HepG2 (cell line): ENCODE data around the gene OXLD1. TPM values are rescaled to one million over a fixed set of nuclear protein-coding genes. Genes with fewer than 3 reads are reported as not detected.

Experiments used
- ATF2 ChIP-seq: sonication (generic); formaldehyde crosslinking; IDR thresholded peaks from 2 replicates; pipeline ENCODE4 v1.4.0; 2020; ENCODE audit warnings: missing genetic modification reagents
- CC2D1A ChIP-seq: sonication (generic); formaldehyde crosslinking; IDR thresholded peaks from 2 replicates; pipeline ENCODE4 v1.8.1; 2023; ENCODE audit warnings: mild to moderate bottlenecking, missing genetic modification reagents
- ELF3 ChIP-seq: IDR thresholded peaks from 2 replicates; pipeline ENCODE4 v1.6.1; 2016; ENCODE audit warnings: missing genetic modification reagents, missing compliant biosample characterization
- HES4 ChIP-seq: sonication (generic); formaldehyde crosslinking; IDR thresholded peaks from 2 replicates; pipeline ENCODE4 v1.9.0; 2021; ENCODE audit warnings: mild to moderate bottlenecking, missing genetic modification reagents, borderline replicate concordance
- HIVEP1 ChIP-seq: sonication (generic); formaldehyde crosslinking; IDR thresholded peaks from 2 replicates; pipeline ENCODE4 v1.4.0; 2020; ENCODE audit warnings: mild to moderate bottlenecking, missing genetic modification reagents
- IKZF1 ChIP-seq: fragments of 450-650 bp; IDR thresholded peaks from 2 replicates; pipeline ENCODE4 v1.7.1; 2016
- IKZF5 ChIP-seq: IDR thresholded peaks from 2 replicates; pipeline ENCODE4 v1.6.1; 2018; ENCODE audit warnings: missing genetic modification reagents, mild to moderate bottlenecking, missing compliant biosample characterization
- KLF6 ChIP-seq: IDR thresholded peaks from 2 replicates; pipeline ENCODE4 v1.8.0; 2016; ENCODE audit warnings: missing biosample characterization, missing genetic modification reagents
- MAF1 ChIP-seq: sonication (generic); formaldehyde crosslinking; IDR thresholded peaks from 2 replicates; pipeline ENCODE4 v1.5.0; 2020; ENCODE audit warnings: missing genetic modification reagents, borderline replicate concordance
- MAX ChIP-seq: IDR thresholded peaks from 2 replicates; pipeline ENCODE4 v1.6.1; 2012; ENCODE audit warnings: inconsistent platforms
- MBD4 ChIP-seq: IDR thresholded peaks from 2 replicates; pipeline ENCODE4 v1.6.1; 2012; ENCODE audit warnings: low read length, inconsistent platforms, borderline replicate concordance
- MED8 ChIP-seq: sonication (generic); formaldehyde crosslinking; IDR thresholded peaks from 2 replicates; pipeline ENCODE4 v1.8.1; 2023; ENCODE audit warnings: mild to moderate bottlenecking, missing genetic modification reagents; ENCODE audit not compliant: insufficient replicate concordance
- MXD4 ChIP-seq: IDR thresholded peaks from 2 replicates; pipeline ENCODE4 v1.6.1; 2016; ENCODE audit warnings: mild to moderate bottlenecking, missing biosample characterization, missing genetic modification reagents
- NR0B2 ChIP-seq: sonication (generic); formaldehyde crosslinking; IDR thresholded peaks from 2 replicates; pipeline ENCODE4 v1.4.0; 2020; ENCODE audit warnings: mild to moderate bottlenecking, missing genetic modification reagents
- PPARG ChIP-seq: conservative IDR thresholded peaks from 2 replicates; pipeline ENCODE4 v1.6.1; 2016; ENCODE audit warnings: missing biosample characterization, missing genetic modification reagents
- RXRA ChIP-seq: sonication (generic); formaldehyde crosslinking; IDR thresholded peaks from 2 replicates; pipeline ENCODE4 v1.5.1; 2020; ENCODE audit warnings: missing genetic modification reagents
- SKI ChIP-seq: fragments of 450-650 bp; IDR thresholded peaks from one replicate; pipeline ENCODE4 v1.6.1; 2018; ENCODE audit warnings: mild to moderate bottlenecking; ENCODE audit not compliant: partially characterized antibody
- SRSF1 ChIP-seq: fragments of 200-400 bp; formaldehyde crosslinking; optimal IDR thresholded peaks from 2 replicates; pipeline ENCODE3; 2017; ENCODE audit warnings: mild to moderate bottlenecking, low read depth, low read length, moderate library complexity
- ZBTB20 ChIP-seq: sonication (generic); formaldehyde crosslinking; IDR thresholded peaks from 2 replicates; pipeline ENCODE4 v1.8.1; 2023; ENCODE audit warnings: missing genetic modification reagents, low read depth, mild to moderate bottlenecking, borderline replicate concordance
- ZFP41 ChIP-seq: sonication (generic); formaldehyde crosslinking; IDR thresholded peaks from 2 replicates; pipeline ENCODE4 v1.4.0; 2020; ENCODE audit warnings: mild to moderate bottlenecking, missing genetic modification reagents, borderline replicate concordance
- ZNF256 ChIP-seq: sonication (generic); formaldehyde crosslinking; conservative IDR thresholded peaks from 2 replicates; pipeline ENCODE4 v1.4.0; 2020; ENCODE audit warnings: missing genetic modification reagents
- ZNF280B ChIP-seq: sonication (generic); formaldehyde crosslinking; IDR thresholded peaks from 2 replicates; pipeline ENCODE4 v1.5.0; 2020; ENCODE audit warnings: missing genetic modification reagents, mild to moderate bottlenecking, borderline replicate concordance
- ZNF292 ChIP-seq: sonication (generic); formaldehyde crosslinking; IDR thresholded peaks from 2 replicates; pipeline ENCODE4 v1.8.1; 2022; ENCODE audit warnings: mild to moderate bottlenecking, low read depth, missing genetic modification reagents, borderline replicate concordance
- ZNF644 ChIP-seq: IDR thresholded peaks from 2 replicates; pipeline ENCODE4 v1.6.1; 2016; ENCODE audit warnings: low read depth
- ZNF7 ChIP-seq: IDR thresholded peaks from 2 replicates; pipeline ENCODE4 v1.6.1; 2016; ENCODE audit warnings: missing biosample characterization, missing genetic modification reagents
- ZNF784 ChIP-seq: sonication (generic); formaldehyde crosslinking; IDR thresholded peaks from 2 replicates; pipeline ENCODE4 v1.5.1; 2020; ENCODE audit warnings: missing genetic modification reagents, mild to moderate bottlenecking, borderline replicate concordance
- polyA plus RNA-seq, 8 experiments: library from polyadenylated mRNA; depleted of rRNA in 3 of 8; stranded (reverse) in 7 of 8; unstranded in 1 of 8; fragments of >200 nt; fragmentation: Illumina TruSeq in 4 of 8; extraction: Trizol in 4 of 8; gene quantifications; 2 replicates each; pipeline versions ENCODE4 v1.2.1 to v1.2.3, GENCODE V29; 2011 to 2016; ENCODE audit warnings: low read depth in 4 of 8, missing spikeins in 1 of 8, mixed read lengths in 1 of 8; ENCODE audit not compliant: insufficient read depth in 1 of 8
- total RNA-seq, 5 experiments: library from RNA; depleted of rRNA; stranded (reverse); fragments of >200 nt; fragmentation: Illumina TruSeq; extraction: Trizol; gene quantifications; 2 replicates each; pipeline ENCODE4 v1.2.3, GENCODE V29; 2016; ENCODE audit warnings: low read depth in 1 of 5

Gene OXLD1
- total and polyA plus RNA-seq, 2 of the 13 experiments (the other 11 are each of a cell fraction or from before 2014, with no cell fraction given): 27.1 to 37.5 TPM

GRCh38 chr17:81636505-81637288 lies 29.7 kb downstream of the OXLD1 start, which contains the start of the genes NPLOC4 and TSPAN10 (continued):
- TF ChIP-seq ZBTB20 (CRISPR knock-in tag) (no peak), MED8 (peak; percentile 96), ZNF292 (no peak), KLF6 (CRISPR knock-in tag) (peak; percentile 97), ZNF784 (CRISPR knock-in tag) (peak; percentile 88), PPARG (CRISPR knock-in tag) (no peak), IKZF1 (no peak), MBD4 (no peak), ZNF644 (CRISPR knock-in tag) (no peak), ZNF256 (no peak), ATF2 (CRISPR knock-in tag) (peak; percentile 93), CC2D1A (CRISPR knock-in tag) (no peak), SRSF1 (peak; percentile 92), ZNF280B (no peak; the same call in 1 of the 2 replicates), RXRA (CRISPR knock-in tag) (peak; percentile 73), ZFP41 (no peak), HIVEP1 (CRISPR knock-in tag) (peak; percentile 70), NR0B2 (CRISPR knock-in tag) (peak; percentile 86), MXD4 (CRISPR knock-in tag) (peak; percentile 50), ELF3 (CRISPR knock-in tag) (peak; percentile 71), MAX (peak; percentile 86), SKI (peak; percentile 90), HES4 (CRISPR knock-in tag) (no peak), IKZF5 (peak; percentile 97), ZNF7 (CRISPR knock-in tag) (peak; percentile 54; the same call in 1 of the 2 replicates), MAF1 (CRISPR knock-in tag) (peak; percentile 82; the same call in 1 of the 2 replicates)
